Activated naive CD8-positive, alpha-beta T cell treated with anti-CD3 and anti-CD28 coated beads for 36 hours (primary cell): ENCODE results near the gene ZNF500. TPM values are rescaled to one million over a fixed set of nuclear protein-coding genes. Genes with fewer than 3 reads are reported as not detected.

Experiments used
- DNase-seq: peaks from one replicate; pipeline ENCODE4 v3.0.0; 2021
- H3K27ac Mint-ChIP-seq: one replicate; pipeline ENCODE4 v1.8.0; 2022; ENCODE audit warnings: mild to moderate bottlenecking, moderate library complexity, mixed read lengths
- H3K27me3 Mint-ChIP-seq: one replicate; pipeline ENCODE4 v1.8.0; 2022; ENCODE audit warnings: mild to moderate bottlenecking, mixed read lengths
- H3K36me3 Mint-ChIP-seq: one replicate; pipeline ENCODE4 v1.8.0; 2021; ENCODE audit warnings: mild to moderate bottlenecking, mixed read lengths
- H3K4me1 Mint-ChIP-seq: one replicate; pipeline ENCODE4 v1.8.0; 2021; ENCODE audit warnings: mixed read lengths
- H3K4me3 Mint-ChIP-seq: one replicate; pipeline ENCODE4 v1.8.0; 2022; ENCODE audit warnings: mild to moderate bottlenecking, moderate library complexity, mixed read lengths
- H3K9me3 Mint-ChIP-seq: one replicate; pipeline ENCODE4 v1.8.0; 2022; ENCODE audit warnings: mixed read lengths
- total RNA-seq, 2 experiments: library from RNA; stranded (reverse); gene quantifications; one replicate each; pipeline ENCODE4 v1.2.3, GENCODE V29; 2021

The ZNF500 gene
- total RNA-seq, 2 experiments from 2014 or later, result 7.5 to 9.3 TPM

DNA sequence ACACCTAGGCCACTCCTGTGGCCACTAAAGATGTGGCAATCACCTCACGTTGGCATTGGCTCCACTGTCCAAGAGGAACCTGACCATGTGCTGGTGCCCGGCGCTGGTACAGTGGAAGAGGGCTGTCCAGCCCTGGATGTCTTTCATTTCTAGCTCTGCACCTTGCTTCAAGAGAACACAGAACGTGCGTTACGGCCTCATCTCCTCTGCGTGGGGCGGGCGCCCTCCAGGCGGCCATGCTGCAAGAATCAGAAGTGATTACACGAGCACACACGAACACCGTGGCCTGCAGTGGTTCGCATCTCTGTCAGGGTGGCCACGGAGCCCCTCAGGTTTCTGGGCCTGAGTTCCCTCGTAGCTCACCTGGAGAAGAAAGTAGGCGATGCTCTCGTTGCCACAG, 40.3 kb downstream of the ZNF500 start:
- H3K27me3 Mint-ChIP-seq, result no peaks in the 10 kb centered on the region
- no peaks in the 10 kb centered on the region for H3K9me3 Mint-ChIP-seq
- no peak overlapping the region for H3K4me3 Mint-ChIP-seq
- H3K4me1 Mint-ChIP-seq, result peaks cover under 1% of the 10 kb centered on the region
- H3K36me3 Mint-ChIP-seq, result peaks cover 4% of the 10 kb centered on the region
- no peak for DNase-seq
- H3K27ac Mint-ChIP-seq, result no peak overlapping the region

DNA sequence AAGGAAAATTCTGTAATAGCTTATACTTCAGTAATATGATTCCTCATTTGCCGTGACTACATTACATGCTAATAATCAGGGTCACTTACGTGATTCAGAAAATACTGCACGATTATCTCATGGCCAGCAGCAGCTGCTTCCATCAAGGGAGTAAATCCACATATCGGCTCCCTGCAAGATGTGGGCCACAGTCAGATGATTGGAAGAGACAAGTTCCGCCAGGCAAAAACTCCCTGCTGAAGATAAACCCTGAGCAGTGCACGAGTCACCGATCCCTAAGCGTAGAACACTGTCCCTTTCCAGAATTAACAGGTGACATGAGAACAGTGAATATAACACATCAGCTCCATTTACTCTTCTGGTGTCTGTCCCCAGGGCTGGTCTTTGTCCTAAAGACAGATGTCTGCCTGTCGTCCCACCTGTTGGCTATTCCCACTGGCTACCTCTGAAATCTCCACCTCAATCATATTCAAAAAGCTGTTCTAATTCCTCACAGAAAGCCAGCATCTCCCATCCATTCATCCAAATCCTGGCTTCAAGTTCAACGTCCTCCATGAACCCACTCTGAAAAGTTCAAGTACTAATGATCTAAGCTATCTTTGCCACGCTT, 42.2 kb downstream of the ZNF500 start:
- Mint-ChIP-seq H3K4me3 (no peak overlapping the region), H3K27ac (no peak overlapping the region), H3K36me3 (peaks cover 4% of the 10 kb centered on the region), H3K9me3 (no peaks in the 10 kb centered on the region), H3K27me3 (no peaks in the 10 kb centered on the region), H3K4me1 (no peaks in the 10 kb centered on the region)
- DNase-seq, result no peak

DNA sequence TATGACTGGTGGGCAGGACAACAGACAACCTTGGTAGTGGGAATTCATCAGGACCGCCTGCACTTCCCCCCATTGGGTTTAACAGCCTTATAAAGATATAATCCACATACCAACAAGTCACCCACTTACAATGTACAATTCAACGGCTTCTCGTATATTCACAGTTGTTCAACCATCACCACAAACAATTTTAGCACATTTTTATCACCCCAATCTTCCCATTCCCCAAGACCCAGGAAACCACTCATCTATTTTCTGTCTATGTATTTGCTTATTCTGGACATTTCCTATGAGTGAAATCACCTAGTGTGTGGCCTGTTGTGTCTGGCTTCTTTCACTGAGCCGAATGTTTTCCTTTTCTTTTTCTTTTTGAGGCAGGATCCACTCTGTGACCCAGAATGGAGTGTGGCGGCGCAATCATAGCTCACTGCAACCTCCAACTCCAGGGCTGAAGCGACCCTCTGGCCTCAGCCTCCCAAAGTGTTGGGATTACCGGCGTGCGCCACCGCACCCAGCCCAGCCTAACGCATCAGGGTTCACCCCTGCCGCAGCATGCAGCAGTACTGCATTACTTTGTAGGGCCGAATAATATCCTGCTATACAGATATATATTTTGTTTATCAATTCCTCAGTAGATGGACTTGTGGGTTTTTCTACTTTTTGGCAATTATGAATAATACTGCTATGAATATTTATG, 43.7 kb downstream of the ZNF500 start:
- no peak for DNase-seq
- no peaks in the 10 kb centered on the region for H3K9me3 Mint-ChIP-seq
- H3K36me3 Mint-ChIP-seq, result no peaks in the 10 kb centered on the region

DNA sequence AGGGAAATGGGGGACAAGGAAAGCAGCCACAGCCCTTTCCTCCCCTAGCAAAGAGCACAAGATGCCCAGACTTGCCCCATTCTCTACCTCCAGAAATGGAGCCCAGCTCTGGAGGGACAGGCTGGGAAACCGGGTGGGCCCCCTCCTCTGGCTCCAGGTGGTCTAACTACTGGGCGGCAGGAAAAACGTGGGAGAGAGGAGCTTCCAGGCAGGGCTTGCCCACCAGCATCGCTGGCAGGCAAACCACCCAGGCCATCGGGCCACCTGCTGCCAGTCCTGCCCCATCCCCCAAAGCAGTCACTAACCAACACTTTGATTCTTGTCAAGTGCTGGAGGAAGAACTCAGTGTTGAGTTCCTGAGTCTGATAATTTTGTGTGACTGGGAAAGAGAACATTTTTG, 48.5 kb downstream of the ZNF500 start:
- Mint-ChIP-seq H3K4me3 (no peak overlapping the region), H3K9me3 (no peaks in the 10 kb centered on the region), H3K27ac (no peak overlapping the region), H3K27me3 (no peaks in the 10 kb centered on the region), H3K4me1 (no peaks in the 10 kb centered on the region), H3K36me3 (peaks cover 3% of the 10 kb centered on the region)
- DNase-seq, result no peak

More for the DNA sequence above, 43.7 kb downstream of the ZNF500 start:
- Mint-ChIP-seq H3K27ac (no peak overlapping the region), H3K4me3 (no peak overlapping the region), H3K27me3 (no peaks in the 10 kb centered on the region), H3K4me1 (no peaks in the 10 kb centered on the region)

DNA sequence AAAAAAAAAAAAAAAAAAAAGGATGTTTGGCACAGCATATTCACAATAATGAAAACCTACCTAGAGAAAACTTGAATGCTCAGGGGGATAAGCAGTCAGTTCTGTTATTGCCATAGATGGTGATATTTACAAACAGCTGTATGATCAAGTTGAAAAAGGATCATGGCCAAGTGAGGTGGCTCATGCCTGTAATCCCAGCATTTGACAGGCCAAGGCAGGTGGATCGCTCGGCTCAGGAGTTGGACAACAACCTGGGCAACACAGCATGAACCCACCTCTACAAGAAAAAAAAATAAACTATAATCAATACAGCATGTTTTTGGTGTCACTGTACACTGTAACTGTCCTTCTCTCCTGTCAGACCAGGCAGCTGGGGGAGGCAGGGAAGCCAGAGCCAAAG, 52.0 kb downstream of the ZNF500 start:
- no peak for DNase-seq
- no peak overlapping the region for H3K27ac Mint-ChIP-seq
- no peaks in the 10 kb centered on the region for H3K9me3 Mint-ChIP-seq
- H3K4me3 Mint-ChIP-seq, result no peak overlapping the region
- H3K27me3 Mint-ChIP-seq, result no peaks in the 10 kb centered on the region
- H3K4me1 Mint-ChIP-seq, result no peaks in the 10 kb centered on the region
- H3K36me3 Mint-ChIP-seq, result peaks cover 9% of the 10 kb centered on the region

DNA sequence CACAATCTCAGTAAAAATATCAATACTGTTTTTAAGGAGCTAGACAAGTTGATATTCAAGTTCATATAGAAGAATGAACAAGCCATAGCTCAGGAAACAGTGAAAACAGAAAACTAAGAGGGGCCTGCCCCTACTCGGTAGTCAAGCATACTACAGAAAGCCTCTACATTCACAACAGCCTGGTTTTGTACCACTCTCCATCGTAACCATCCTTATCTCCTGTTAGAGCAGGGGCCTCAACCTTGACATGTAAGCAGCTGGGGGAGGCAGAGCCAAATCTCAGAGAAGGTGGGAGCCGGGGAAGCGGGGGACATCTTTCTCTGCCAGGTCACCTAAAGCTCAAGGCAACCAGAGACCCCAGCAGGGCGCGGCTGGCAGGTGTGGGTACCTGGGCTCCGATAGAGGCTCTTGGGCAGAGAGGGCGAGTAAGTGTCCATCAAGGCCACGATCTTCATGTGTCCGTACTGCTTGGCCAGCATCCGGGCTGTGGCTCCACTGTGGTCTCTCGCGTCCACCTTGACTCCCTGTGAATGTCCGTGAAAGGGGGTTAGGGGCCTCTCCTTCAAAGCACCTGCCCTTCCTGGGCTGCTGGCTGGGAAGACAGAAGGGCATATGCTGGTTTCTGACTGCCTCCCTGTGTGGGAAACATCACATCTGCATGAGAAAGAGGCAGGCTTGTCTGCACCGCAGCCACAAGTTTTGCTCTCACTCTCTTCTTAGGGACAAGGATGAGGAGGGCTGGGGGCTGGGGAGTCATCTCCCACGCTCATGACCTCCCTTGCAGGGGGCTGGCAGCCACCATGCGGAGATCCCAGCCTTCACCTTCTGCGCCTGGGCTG, 53.1 kb downstream of the ZNF500 start:
- no peak for DNase-seq
- no peaks in the 10 kb centered on the region for H3K4me1 Mint-ChIP-seq
- peaks cover 13% of the 10 kb centered on the region for H3K36me3 Mint-ChIP-seq
- no peak overlapping the region for H3K4me3 Mint-ChIP-seq
- no peaks in the 10 kb centered on the region for H3K9me3 Mint-ChIP-seq
- no peak overlapping the region for H3K27ac Mint-ChIP-seq
- H3K27me3 Mint-ChIP-seq, result no peaks in the 10 kb centered on the region

DNA sequence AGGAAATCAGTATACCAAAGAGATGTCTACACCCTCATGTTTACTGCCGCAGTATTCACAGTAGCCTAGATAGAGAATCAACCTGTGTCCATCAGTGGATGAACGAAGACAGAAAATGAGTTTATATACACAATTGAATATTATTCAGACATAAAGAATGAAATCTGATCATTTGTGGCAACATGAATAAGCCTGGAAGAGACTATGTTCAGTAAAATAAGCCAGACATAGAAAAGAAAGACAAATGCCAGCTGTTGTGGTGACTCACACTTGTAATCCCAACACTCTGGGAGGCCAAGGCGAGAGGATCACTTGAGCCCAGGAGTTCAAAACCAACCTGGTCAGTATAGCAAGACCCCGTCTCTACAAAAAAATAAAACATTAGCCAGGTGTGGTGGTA, 57.5 kb downstream of the ZNF500 start:
- Mint-ChIP-seq H3K27me3 (no peaks in the 10 kb centered on the region), H3K4me3 (no peak overlapping the region), H3K4me1 (no peaks in the 10 kb centered on the region), H3K9me3 (no peaks in the 10 kb centered on the region), H3K27ac (no peak overlapping the region), H3K36me3 (peaks cover 18% of the 10 kb centered on the region)
- DNase-seq, result no peak

DNA sequence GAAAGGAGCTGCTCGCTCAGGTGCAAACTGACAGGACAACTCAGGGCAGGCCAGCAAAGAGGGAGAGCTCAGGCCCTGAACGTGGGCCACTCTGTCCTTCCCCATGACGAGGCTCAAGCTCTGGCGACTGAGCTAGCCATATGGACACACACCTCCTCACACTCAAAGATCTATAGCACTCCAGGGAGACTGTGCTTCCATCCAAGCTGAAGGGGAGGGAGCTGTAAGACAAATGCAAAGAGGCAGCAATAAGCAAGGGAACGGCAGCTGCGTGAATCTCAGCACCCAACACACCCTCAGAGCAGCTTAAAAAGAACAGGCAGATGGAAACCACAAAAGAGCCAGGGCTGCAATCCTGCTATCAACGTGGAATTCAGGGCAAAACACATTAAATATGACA, 60.1 kb downstream of the ZNF500 start:
- Mint-ChIP-seq H3K36me3 (peaks cover 12% of the 10 kb centered on the region), H3K4me1 (no peaks in the 10 kb centered on the region), H3K9me3 (no peaks in the 10 kb centered on the region), H3K27me3 (no peaks in the 10 kb centered on the region), H3K4me3 (no peak overlapping the region), H3K27ac (no peak overlapping the region)
- DNase-seq, result no peak

DNA sequence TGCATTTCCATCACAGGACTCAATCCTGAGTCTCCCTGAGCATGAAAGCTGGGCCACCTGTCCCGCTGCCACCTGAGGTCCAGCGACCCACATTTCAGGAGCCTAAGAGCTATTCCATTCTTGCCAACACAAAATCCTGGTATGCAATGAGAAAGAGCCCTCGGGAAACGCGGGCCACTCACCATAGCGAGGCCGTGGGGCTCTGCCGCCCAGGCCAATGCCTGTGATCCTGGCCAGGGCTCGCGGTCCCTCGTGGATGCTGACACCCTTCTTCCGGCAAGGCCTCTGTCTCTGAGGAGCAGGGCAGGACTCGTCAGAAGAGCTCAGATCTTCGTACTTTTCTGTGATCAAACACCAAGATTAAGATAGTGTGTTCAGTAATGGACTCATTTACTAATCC, 62.0 kb downstream of the ZNF500 start:
- peaks cover 9% of the 10 kb centered on the region for H3K36me3 Mint-ChIP-seq
- no peak for DNase-seq

DNA sequence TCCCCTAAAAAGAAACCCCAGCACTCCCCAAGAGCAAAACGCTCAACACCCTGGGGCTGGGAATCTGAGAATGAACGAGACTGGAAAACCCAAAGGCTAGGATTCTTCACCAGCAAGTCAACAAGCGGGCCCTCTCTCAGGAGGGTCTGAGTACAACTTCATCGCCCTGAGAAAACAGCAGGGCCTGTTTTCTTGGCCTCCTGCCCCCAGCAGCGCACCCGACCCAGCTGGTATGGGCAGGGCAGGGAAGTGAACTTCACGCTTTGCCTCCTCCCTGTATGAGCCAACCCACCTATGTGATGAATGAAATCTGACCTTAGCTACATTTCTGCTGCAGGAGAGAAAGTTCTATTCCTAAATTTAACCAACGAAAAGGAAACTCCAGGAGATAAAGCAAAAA, 62.5 kb downstream of the ZNF500 start:
- H3K27ac Mint-ChIP-seq, result no peak overlapping the region
- DNase-seq, result no peak
- H3K4me3 Mint-ChIP-seq, result no peak overlapping the region
- peaks cover 10% of the 10 kb centered on the region for H3K36me3 Mint-ChIP-seq
- peaks cover 12% of the 10 kb centered on the region for H3K4me1 Mint-ChIP-seq
- no peaks in the 10 kb centered on the region for H3K27me3 Mint-ChIP-seq
- no peaks in the 10 kb centered on the region for H3K9me3 Mint-ChIP-seq

More for the DNA sequence above, 62.0 kb downstream of the ZNF500 start:
- Mint-ChIP-seq H3K9me3 (no peaks in the 10 kb centered on the region), H3K27ac (no peak overlapping the region), H3K27me3 (no peaks in the 10 kb centered on the region), H3K4me3 (no peak overlapping the region), H3K4me1 (peaks cover 8% of the 10 kb centered on the region)

DNA sequence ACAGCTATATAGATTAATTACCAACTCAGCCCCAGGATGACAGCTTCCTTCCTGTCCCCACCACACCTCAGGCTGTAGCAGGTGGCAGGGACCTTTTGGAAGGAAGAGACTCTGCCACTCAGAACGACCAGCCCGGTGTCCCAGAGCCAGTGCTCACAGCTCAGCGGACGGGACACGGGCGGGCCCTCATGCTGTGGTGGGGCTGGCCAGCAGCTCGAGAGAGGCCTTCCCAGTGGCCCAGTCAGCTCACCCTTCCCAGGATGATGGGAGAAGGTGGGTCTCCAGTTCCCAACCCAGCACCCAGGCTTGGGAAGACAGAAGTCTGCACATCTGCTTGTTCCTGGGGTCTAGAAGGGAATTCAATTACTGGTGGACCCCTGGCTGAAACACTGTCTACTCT, 63.1 kb downstream of the ZNF500 start:
- no peak overlapping the region for H3K4me3 Mint-ChIP-seq
- H3K27me3 Mint-ChIP-seq, result no peaks in the 10 kb centered on the region
- DNase-seq, result no peak
- H3K4me1 Mint-ChIP-seq, result peaks cover 13% of the 10 kb centered on the region
- H3K9me3 Mint-ChIP-seq, result no peaks in the 10 kb centered on the region
- no peak overlapping the region for H3K27ac Mint-ChIP-seq
- peaks cover 13% of the 10 kb centered on the region for H3K36me3 Mint-ChIP-seq

DNA sequence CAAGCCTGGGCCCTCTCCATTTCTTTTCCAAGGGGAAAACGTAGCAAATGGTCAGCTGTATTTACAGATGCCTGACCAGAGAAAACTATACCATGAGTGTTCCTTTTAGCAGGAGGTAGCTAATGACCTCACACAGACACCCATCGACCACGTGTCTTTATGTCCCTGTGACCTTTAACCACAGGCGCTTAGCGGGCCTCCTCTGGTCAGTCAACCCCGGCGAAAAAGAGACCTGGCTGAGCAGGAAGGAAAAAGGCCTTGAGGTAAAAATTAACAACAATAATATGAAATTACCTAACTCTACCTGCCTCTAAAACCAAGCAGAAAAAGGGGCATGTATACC, 64.5 kb downstream of the ZNF500 start:
- Mint-ChIP-seq H3K9me3 (no peaks in the 10 kb centered on the region), H3K4me3 (no peak overlapping the region), H3K27ac (no peak overlapping the region), H3K36me3 (peaks cover 13% of the 10 kb centered on the region), H3K4me1 (peaks cover 13% of the 10 kb centered on the region), H3K27me3 (no peaks in the 10 kb centered on the region)
- DNase-seq, result no peak

DNA sequence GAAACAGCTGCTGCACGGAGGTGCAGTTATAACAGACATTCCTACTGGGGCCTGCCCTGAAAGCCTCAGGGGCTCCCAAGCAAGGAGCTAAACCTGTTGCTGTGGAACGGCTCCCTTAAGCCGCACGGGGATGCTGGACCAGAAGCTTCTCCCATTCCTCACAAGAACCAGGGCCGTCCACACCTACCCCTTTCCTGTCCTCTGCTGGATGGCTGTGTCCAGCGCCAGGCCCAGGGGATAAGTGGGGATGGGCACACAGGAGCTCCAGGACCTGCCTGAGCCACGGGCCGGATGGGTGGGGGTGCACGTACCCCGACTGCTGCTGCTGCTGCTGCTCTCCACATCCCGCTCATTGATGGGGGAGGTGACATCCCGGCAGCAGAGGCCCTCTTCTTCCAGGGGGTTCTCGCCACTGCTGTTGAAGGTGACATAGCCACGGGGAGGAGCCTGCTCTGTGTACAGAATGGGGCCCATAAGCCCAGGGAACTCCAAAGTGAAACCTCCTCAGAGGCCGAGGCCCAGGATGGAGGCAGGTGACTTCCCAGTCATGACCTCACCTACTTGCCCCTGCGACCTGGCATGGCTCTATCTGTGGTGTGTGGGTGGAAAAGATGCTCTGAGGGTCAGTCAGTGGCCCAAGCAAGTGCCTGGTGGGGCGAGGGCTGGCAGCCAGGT, 65.0 kb downstream of the ZNF500 start:
- Mint-ChIP-seq H3K4me1 (peaks cover 13% of the 10 kb centered on the region), H3K36me3 (peaks cover 11% of the 10 kb centered on the region), H3K27me3 (no peaks in the 10 kb centered on the region), H3K4me3 (no peak overlapping the region), H3K27ac (no peak overlapping the region), H3K9me3 (no peaks in the 10 kb centered on the region)
- DNase-seq, result no peak

DNA sequence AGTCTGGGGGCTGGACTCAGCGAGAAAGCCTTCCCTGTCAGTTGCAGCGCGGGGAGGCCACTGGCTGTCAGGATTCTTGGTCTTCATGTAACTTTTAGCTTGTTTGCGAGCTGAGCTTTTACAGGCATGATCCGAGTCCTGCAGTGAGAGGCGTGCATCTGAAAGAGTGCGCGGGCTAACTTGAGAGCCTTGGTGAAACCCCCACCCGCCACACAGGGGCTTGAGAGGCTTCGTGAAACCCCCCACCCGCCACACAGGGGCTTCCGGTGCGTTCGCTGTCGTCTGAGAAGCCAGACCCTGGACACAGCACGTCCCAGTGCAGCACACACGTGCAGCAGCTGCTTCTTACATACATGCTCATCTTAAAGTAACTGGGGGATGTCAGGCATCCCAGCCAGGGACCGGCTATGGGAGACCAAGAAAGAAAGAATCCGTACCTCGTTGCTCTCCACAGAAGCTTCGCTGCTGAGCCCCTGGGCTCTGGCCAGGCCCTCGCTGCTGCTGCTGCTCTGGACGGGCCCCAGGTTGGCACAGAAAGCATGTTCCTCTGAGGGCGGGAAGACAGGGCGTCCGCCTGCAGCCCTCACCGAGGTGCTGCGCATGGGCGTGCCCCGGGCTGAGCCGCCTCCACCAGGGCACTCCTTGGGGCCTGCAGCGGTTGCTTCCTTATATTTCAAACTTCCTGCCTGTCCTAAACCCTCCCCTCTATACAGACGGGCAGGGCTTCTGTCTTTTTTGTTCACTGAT, 65.8 kb downstream of the ZNF500 start:
- no peak for DNase-seq
- H3K4me3 Mint-ChIP-seq, result no peak overlapping the region
- H3K27ac Mint-ChIP-seq, result no peak overlapping the region
- peaks cover 13% of the 10 kb centered on the region for H3K4me1 Mint-ChIP-seq
- no peaks in the 10 kb centered on the region for H3K27me3 Mint-ChIP-seq
- H3K9me3 Mint-ChIP-seq, result no peaks in the 10 kb centered on the region
- H3K36me3 Mint-ChIP-seq, result peaks cover 7% of the 10 kb centered on the region
